Activated CD4-positive, alpha-beta T cell treated with anti-CD3 and anti-CD28 coated beads, Interleukin-10, Interleukin-2, amounts not matched to agents 100 ng/mL and 50 ng/mL, durations not matched to agents 16 hours and 8 hours (primary cell): ENCODE data around the gene SMPX.
"Not testable (repeated sequence)": the region's sequence is repeated elsewhere in the genome, so short reads cannot be mapped to it uniquely, and the experiment has no call there.

Source experiments
- DNase-seq: peaks from one replicate; pipeline ENCODE4 v3.0.0-alpha.2; 2020

SMPX gene

GRCh38 chrX:21757960-21758359 is at the start of gene SMPX:
TSS of gene SMPX (minus strand) at chrX:21758116. CDS start at chrX:21754290, 3,826 bp downstream.
- DNase-seq, result no peak

DNA sequence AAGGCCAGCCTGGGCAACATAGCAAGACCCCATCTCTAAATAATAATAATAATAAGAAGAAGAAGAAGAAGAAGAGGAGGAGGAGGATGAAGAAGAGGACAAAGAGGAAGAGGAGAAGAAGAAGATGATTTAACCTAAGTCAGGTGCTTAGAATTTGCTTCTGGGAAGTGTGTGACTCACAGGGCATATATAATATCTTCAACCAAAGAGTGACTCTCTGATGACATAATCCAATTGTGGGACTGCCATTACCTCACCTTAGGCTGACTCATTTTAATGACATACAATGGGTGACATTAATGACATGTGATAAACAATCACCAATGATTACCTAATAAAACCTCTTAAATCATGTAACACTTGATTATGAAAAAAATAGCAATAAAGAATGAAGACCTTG is 48.8 kb upstream of the SMPX start:
- DNase-seq, result peak; percentile 1

DNA sequence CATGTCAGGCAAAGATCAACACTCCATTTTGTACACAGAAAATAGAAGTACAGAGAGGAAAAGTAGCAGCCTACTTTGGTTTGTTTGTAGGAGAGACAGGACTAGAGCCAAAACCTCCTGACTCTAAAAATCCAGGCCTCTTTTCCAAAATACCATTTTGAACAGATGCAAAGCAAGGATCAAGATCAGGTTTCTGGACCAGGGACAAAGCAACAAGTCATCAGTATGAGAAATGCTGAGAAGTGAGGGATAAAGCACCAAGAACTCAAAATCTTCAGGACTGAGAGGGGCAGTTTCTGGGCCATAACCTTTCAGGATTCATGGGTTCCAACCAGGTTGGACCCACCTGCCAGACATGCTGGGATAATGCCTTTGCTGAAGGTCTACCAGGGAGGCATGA is 44.9 kb upstream of the SMPX start:
- DNase-seq, result no peak

DNA sequence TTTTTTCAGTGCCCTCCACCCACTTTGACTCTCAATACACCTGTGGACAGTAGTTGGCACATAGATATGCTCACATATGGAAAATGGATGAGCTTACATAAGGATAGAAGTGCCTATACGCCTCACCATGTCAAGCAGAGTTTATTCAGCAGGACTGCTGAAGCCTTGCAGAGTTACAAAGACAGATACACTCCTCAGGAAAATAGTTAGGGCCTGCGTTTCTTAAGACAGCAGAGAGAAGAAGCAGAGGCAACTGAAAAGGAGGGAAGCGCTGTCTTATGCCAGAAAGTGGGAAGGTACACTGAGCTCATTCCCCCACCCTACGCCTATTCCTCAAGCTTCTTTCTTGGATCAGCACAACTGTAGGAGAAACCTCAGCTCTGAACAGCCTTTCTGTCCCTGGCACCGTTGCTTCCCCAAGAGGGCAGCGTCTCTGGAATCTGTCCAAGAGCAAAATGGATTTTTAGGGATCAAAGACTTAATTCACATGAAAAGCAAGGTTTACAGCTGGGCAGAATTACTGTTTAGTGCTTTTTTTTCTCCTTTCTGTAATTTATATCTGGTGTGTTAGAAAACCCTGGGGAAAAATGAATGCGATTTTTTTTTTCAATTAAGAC is 44.2 kb upstream of the SMPX start:
- no peak for DNase-seq

DNA sequence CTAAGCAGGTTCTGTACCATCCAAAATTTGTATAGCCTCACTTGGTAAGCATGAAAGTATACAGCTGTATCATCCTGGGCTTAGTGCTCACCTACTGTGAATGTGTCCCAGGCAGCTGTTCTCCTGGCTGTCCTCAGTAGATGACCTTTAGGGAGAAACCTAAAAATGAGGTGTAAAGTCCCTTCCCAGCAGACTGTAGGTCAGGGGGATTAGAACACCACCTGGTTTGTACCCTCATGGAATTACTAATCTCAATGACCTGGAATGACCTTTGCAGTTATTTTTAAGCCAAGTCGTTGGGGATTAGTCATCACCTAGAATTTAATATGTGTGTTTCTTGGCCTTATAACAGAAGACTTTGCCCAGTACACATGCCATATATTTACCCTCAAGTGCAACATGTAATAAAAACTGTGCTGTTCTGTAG is 42.4 kb upstream of the SMPX start:
- no peak for DNase-seq

GRCh38 chrX:21799767-21800166 is 41.9 kb upstream of the SMPX start:
- DNase-seq, result no peak

DNA sequence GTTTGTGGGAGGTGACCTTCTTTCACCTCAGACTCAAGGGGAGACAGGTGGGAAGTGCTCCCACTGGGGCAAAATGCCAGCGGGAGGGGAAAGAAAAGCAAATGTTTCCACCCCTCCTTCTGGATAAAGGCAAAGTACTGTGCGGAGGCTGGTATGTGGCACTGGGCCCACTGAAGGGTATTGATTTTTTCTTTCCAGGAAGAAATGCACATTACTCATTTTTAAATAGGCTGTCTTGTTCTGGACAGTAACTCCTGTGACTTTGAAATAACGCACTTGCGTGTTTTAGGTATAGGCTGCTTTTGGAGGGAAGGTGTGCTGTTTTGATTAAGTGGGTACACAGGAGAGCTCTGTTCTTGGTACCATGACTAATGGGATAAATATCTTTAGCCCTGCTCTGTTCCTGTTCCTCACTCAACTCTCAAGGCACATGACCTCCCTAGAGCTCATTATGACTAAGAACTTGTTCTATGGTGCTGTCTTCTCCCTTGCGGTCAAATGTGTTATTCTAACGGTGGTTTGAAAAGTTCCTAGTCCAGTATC is 40.8 kb upstream of the SMPX start:
- DNase-seq, result no peak

GRCh38 chrX:21781976-21782375 is 24.1 kb upstream of the SMPX start:
- DNase-seq, result no peak

DNA sequence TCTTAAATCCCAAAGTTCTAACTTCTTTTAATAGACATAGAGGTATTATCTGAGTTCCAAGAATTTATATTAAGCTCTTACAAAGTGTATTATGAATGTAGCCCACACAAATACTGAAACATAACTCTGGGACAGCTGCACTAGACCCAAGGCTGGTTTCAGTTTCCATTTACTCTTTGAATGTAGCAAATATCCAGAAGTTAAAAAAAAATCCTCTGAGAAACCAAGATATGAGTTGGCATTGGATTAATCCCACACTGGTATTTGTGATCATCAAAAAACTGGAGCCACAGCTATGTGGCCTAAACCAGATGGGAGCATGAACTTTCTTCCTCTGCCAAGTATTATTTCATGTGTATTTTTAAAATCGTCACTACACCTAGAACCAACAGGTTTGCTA is 23.6 kb upstream of the SMPX start:
- peak; percentile 4 for DNase-seq

DNA sequence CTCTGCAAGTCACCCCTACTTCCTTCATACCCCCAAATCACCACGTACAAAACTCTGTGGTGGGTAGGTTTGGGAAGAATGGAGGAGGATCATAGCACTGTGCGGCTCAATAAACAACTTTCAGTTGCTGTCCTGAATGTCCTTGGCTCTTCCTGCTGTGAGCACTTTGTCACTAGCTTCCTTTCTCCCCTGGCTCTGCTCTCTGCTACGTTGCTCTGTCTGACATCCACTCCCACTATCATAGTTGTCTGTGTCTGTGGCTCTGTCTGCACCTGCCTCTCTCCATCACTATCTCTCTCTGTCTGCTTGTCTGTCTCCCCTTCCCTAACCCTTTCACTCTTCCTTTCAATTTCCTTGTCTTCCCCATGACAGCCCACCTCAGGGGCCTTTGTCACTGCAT is 21.2 kb upstream of the SMPX start:
- DNase-seq, result no peak

- no peak for DNase-seq
Measured at GRCh38 chrX:21778236-21778635, 20.3 kb upstream of the SMPX start.

GRCh38 chrX:21775128-21775527 is 17.2 kb upstream of the SMPX start:
- DNase-seq, result not testable (repeated sequence)

DNA sequence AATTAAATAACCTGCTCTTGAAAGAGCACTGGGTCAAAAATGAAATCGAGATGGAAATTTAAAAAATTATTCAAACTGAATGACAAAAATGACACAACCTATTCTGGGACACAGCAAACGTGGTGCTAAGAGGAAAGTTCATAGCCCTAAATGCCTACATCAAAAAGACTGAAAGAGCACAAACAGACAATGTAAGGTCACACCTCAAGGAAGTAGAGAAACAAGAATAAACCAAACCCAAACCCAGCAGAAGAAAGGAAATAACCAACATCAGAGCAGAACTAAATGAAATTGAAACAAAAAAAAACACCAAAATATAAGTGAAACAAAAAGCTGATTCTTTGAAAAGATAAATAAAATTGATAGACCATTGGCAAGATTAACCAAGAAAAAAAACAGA is 15.1 kb upstream of the SMPX start:
- not testable (repeated sequence) for DNase-seq

GRCh38 chrX:21770631-21771321 is 12.9 kb upstream of the SMPX start:
- no peak for DNase-seq

DNA sequence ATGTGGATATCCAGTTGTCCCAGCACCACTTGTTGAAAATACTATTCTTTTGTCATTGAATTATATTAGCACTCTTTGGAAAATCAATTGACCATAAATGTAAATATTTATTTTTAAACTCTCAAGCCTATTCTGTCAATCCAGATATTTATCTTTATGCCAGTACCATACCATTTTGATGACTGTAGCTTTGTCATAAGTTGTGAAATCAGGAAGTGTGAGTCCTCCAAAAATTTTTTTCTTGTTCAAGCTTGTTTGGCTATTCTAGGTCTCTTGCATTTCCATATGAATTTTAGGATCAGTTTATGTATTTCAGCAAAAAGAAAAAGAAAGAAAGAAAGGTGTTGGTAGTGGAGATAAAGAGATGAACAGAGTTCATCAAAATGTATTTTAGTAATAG is 8.2 kb upstream of the SMPX start:
- DNase-seq, result no peak

- DNase-seq, result no peak
Measured at GRCh38 chrX:21764008-21764407, 6.1 kb upstream of the SMPX start.

DNA sequence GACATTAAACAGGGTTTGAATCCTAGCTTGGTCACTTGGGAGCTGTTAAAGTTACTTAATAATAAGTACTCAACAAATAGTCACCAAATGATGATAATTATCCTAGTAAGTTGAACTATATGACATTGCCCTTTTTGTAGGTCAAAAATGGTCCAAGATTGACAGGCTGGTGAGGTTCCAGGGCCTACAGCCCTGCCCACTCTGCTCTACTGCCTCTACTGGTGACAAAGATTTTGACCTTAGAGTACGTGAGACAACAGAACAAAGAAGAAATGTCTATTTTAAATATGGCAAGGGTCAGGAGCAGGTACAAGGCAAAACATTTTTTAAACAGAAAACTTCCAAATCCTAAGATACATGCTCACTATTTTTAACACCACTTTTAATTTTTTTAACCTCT is 572 bp upstream of the SMPX start:
- no peak for DNase-seq

DNA sequence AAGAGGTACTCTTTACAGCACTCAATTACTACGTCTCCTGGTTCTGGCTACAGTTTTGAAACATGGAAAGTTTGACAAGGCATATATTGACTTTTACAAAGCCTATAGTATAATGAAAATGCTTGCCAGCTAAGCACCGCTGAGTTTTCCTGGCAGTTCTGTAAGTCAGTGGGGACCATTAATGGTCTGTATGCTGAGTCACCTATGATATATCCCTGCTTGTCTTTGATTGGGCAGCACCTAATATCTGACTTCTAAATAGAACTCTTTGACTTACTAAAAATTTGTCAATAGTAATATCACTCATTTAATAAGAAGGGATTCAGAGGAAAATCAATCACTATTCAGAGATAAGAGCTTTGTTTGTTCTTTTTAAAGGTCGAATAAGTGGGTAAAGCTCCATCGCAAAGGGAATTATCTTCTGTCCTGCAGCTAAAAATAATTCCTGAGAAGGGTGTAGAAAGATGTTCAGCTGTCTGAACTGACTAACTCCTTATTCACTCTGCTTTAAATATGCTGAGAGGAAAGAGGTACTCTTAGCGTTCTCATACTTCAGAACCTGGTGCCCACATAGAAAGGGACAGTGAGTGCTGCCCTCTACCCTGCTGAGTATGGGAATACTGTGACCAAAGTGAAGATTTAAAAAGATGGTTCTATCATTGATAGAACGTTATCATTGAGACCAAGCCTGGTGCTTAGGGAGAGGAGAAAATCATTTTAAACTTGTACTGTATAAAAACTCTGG is 959 bp downstream of the SMPX start:
- DNase-seq, result no peak

DNA sequence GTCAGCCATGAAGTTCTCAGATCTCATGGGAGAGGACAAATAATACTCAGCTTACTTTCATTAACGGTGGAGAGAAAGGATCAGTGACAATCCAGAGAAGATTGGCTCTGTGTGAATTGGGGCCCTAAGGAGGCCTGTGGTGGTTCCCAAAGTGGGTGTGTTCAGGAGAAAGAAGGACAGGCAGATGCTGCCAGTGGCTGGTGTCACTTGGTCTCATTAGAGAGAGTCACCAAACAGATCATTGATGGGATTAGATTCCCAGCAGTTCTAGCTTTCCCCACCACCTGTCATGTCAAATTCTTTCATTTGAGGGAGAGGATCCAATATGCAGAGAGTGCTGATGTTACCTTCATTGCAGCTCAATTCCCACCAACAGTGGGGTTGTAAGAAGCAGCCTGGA is 8.0 kb downstream of the SMPX start:
- DNase-seq, result no peak

DNA sequence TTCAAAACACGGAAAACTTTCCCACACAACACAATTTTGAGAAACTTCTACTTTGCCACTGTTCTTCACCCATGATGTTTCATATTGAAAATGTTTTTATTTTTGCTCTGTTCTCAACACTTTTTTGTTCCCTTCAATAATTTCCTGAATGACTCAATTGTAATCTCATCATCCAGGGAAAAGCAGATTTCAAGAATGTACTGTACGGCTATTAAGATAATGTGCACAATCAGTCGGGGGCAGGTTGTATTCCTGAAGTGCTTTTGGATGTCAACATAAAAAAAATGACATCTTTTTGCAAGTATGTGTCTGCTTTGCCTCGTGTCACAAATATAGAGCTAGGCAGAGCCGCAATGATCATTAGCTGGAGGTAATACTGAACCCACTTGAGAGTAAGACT is 9.7 kb downstream of the SMPX start:
- no peak for DNase-seq

- DNase-seq, result no peak
Measured at GRCh38 chrX:21747558-21747957, 10.4 kb downstream of the SMPX start.

DNA sequence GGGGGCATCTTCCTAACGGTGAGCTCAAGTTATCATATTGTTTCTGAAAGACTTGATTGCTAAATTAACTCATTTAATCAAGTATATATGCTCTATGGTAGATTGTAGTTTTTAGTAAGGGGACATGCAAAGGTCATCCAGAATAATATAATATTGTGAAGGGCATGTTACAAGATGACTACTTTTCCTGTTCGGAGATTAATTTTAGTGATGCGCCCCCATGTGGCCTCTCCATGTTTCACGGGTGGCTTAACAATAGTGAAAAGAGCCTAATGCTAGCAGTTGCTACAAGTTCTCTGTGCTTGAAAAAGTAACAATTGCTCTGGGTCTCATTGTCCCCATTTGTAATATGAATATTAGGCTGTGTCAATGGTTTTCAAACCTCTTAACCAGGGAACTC is 12.2 kb downstream of the SMPX start:
- DNase-seq, result peak; percentile 39

- DNase-seq, result no peak
Measured at GRCh38 chrX:21744721-21745120, 13.2 kb downstream of the SMPX start.

- no peak for DNase-seq
Measured at GRCh38 chrX:21744060-21744459, 13.9 kb downstream of the SMPX start.
